SK-N-SH treated with all-trans-retinoic acid at 6 μM for 48 hours (cell line): ENCODE data around the gene SREBF2.
"Not testable (repeated sequence)": the region's sequence is repeated elsewhere in the genome, so short reads cannot be mapped to it uniquely, and the experiment has no call there.

Experiments
- ATAC-seq: fragments of 200-7000 bp; cut with Tn5 transposase; 3 replicates; pipeline ENCODE4 v1.9.1; 2020; ENCODE audit warnings: mild to moderate bottlenecking, moderate library complexity
- ARNTL ChIP-seq: fragments of 450-650 bp; formaldehyde crosslinking; IDR thresholded peaks from 2 replicates; pipeline ENCODE4 v1.5.0; 2020; ENCODE audit warnings: low read depth, mild to moderate bottlenecking, moderate library complexity, borderline replicate concordance
- CSDC2 ChIP-seq: fragments of 250-450 bp; sonication (Bioruptor Pico); IDR thresholded peaks from 2 replicates; pipeline ENCODE4 v1.5.0; 2020; ENCODE audit warnings: mild to moderate bottlenecking, moderate library complexity
- ESRRG ChIP-seq: fragments of 250-450 bp; sonication (Bioruptor Pico); IDR thresholded peaks from 2 replicates; pipeline ENCODE4 v1.6.1; 2021; ENCODE audit warnings: mild to moderate bottlenecking
- GLIS3 ChIP-seq: fragments of 250-450 bp; sonication (Bioruptor Pico); IDR thresholded peaks from 2 replicates; pipeline ENCODE4 v1.5.0; 2020; ENCODE audit warnings: mild to moderate bottlenecking, moderate library complexity
- ISL1 ChIP-seq: fragments of 250-450 bp; sonication (Bioruptor Pico); IDR thresholded peaks from 2 replicates; pipeline ENCODE4 v2.1.2; 2022; ENCODE audit warnings: mild to moderate bottlenecking, moderate library complexity
- OSR1 ChIP-seq: fragments of 250-450 bp; sonication (Bioruptor Pico); IDR thresholded peaks from 2 replicates; pipeline ENCODE4 v1.8.0; 2022; ENCODE audit warnings: moderate library complexity, mild to moderate bottlenecking, inconsistent platforms
- POU6F1 ChIP-seq: fragments of 250-450 bp; sonication (Bioruptor Pico); IDR thresholded peaks from 2 replicates; pipeline ENCODE4 v1.8.0; 2021; ENCODE audit warnings: low read depth, mild to moderate bottlenecking, moderate library complexity, borderline replicate concordance
- PPARA ChIP-seq: fragments of 250-450 bp; sonication (Bioruptor Pico); IDR thresholded peaks from 2 replicates; pipeline ENCODE4 v1.5.0; 2020; ENCODE audit warnings: mild to moderate bottlenecking, borderline replicate concordance
- RARB ChIP-seq: fragments of 250-450 bp; sonication (Bioruptor Pico); IDR thresholded peaks from 2 replicates; pipeline ENCODE4 v1.8.0; 2021; ENCODE audit warnings: mild to moderate bottlenecking, moderate library complexity
- SNAI2 ChIP-seq: fragments of 250-450 bp; sonication (Bioruptor Pico); IDR thresholded peaks from 2 replicates; pipeline ENCODE4 v1.5.0; 2020; ENCODE audit warnings: mild to moderate bottlenecking, moderate library complexity
- TCF4 ChIP-seq: fragments of 250-450 bp; sonication (Bioruptor Pico); IDR thresholded peaks from 2 replicates; pipeline ENCODE4 v1.8.0; 2021; ENCODE audit warnings: mild to moderate bottlenecking, moderate library complexity, borderline replicate concordance
- TOX ChIP-seq: fragments of 250-450 bp; sonication (Bioruptor Pico); IDR thresholded peaks from 2 replicates; pipeline ENCODE4 v1.8.0; 2021; ENCODE audit warnings: mild to moderate bottlenecking, moderate library complexity, borderline replicate concordance
- ZC3H10 ChIP-seq: fragments of 250-450 bp; sonication (Bioruptor Pico); IDR thresholded peaks from 2 replicates; pipeline ENCODE4 v1.5.1; 2021; ENCODE audit warnings: mild to moderate bottlenecking, moderate library complexity
- ZFP3 ChIP-seq: fragments of 250-450 bp; sonication (Bioruptor Pico); IDR thresholded peaks from 2 replicates; pipeline ENCODE4 v1.5.0; 2020; ENCODE audit warnings: mild to moderate bottlenecking, moderate library complexity
- ZFP30 ChIP-seq: fragments of 450-650 bp; formaldehyde crosslinking; IDR thresholded peaks from 2 replicates; pipeline ENCODE4 v1.5.0; 2022; ENCODE audit warnings: mild to moderate bottlenecking, moderate library complexity
- ZNF70 ChIP-seq: fragments of 450-650 bp; formaldehyde crosslinking; IDR thresholded peaks from 2 replicates; pipeline ENCODE4 v1.5.0; 2020; ENCODE audit warnings: mild to moderate bottlenecking, moderate library complexity
- ZNF8 ChIP-seq: fragments of 450-650 bp; formaldehyde crosslinking; IDR thresholded peaks from 2 replicates; pipeline ENCODE4 v1.5.0; 2020; ENCODE audit warnings: mild to moderate bottlenecking, moderate library complexity
- TF ChIP-seq, protein P1 (sequence below): fragments of 250-450 bp; sonication (Bioruptor Pico); IDR thresholded peaks from 2 replicates; pipeline ENCODE4 v1.5.1; 2021; ENCODE audit warnings: mild to moderate bottlenecking, moderate library complexity
- TF ChIP-seq, protein P2 (sequence below): fragments of 250-450 bp; sonication (Bioruptor Pico); IDR thresholded peaks from 2 replicates; pipeline ENCODE4 v1.5.1; 2020; ENCODE audit warnings: low read depth, mild to moderate bottlenecking, moderate library complexity
- TF ChIP-seq, protein P3 (sequence below): fragments of 250-450 bp; sonication (Bioruptor Pico); IDR thresholded peaks from 2 replicates; pipeline ENCODE4 v1.5.0; 2020; ENCODE audit warnings: mild to moderate bottlenecking, moderate library complexity

SREBF2 gene

GRCh38 chr22:41833369-41834004, 582 bp downstream of the SREBF2 start:
- no peak for ATAC-seq
- TF ChIP-seq OSR1 (CRISPR knock-in tag) (no peak), ZNF8 (CRISPR knock-in tag) (no peak), ZFP30 (CRISPR knock-in tag) (no peak), SNAI2 (CRISPR knock-in tag) (no peak), POU6F1 (no peak), ZNF70 (CRISPR knock-in tag) (no peak), ZFP3 (CRISPR knock-in tag) (no peak), CSDC2 (CRISPR knock-in tag) (no peak), ZC3H10 (CRISPR knock-in tag) (no peak)
- TF ChIP-seq, all 23 proteins: peak for 0

GRCh38 chr22:41834005-41834944, 1.4 kb downstream of the SREBF2 start:
- TF ChIP-seq TCF4 (CRISPR knock-in tag) (no peak), ESRRG (CRISPR knock-in tag) (no peak), ZC3H10 (CRISPR knock-in tag) (no peak), ISL1 (CRISPR knock-in tag) (no peak), RARB (CRISPR knock-in tag) (no peak), ZNF70 (CRISPR knock-in tag) (no peak), ZNF8 (CRISPR knock-in tag) (no peak), CSDC2 (CRISPR knock-in tag) (no peak)
- ATAC-seq = no peak

DNA sequence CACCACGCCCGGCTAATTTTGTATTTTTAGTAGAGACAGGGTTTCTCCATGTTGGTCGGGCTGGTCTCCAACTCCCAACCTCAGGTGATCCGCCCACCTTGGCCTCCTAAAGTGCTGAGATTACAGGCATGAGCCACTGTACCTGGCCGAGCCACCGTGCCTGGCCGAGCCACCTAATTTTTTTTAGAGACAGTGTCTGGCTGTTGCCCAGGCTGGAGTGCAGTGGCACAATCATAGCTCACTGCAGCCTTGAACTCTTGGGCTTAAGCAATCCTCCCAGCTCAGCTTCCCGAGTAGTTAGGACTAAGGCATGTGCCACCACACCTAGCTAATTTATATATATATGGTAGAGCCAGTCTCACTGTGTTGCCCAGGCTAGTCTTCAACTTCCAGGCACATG, 2.6 kb downstream of the SREBF2 start:
- not testable (repeated sequence) for ATAC-seq

- ATAC-seq = no peak
- TF ChIP-seq ESRRG (CRISPR knock-in tag) (no peak), ZFP30 (CRISPR knock-in tag) (no peak), PPARA (no peak), GLIS3 (no peak), OSR1 (CRISPR knock-in tag) (no peak), ISL1 (CRISPR knock-in tag) (no peak), ZNF70 (CRISPR knock-in tag) (no peak), ARNTL (CRISPR knock-in tag) (no peak), TOX (CRISPR knock-in tag) (no peak), RARB (CRISPR knock-in tag) (no peak)
- TF ChIP-seq, protein P1, sequence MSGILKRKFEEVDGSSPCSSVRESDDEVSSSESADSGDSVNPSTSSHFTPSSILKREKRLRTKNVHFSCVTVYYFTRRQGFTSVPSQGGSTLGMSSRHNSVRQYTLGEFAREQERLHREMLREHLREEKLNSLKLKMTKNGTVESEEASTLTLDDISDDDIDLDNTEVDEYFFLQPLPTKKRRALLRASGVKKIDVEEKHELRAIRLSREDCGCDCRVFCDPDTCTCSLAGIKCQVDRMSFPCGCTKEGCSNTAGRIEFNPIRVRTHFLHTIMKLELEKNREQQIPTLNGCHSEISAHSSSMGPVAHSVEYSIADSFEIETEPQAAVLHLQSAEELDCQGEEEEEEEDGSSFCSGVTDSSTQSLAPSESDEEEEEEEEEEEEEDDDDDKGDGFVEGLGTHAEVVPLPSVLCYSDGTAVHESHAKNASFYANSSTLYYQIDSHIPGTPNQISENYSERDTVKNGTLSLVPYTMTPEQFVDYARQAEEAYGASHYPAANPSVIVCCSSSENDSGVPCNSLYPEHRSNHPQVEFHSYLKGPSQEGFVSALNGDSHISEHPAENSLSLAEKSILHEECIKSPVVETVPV (CRISPR knock-in tag) = no peak
- TF ChIP-seq, protein P2, sequence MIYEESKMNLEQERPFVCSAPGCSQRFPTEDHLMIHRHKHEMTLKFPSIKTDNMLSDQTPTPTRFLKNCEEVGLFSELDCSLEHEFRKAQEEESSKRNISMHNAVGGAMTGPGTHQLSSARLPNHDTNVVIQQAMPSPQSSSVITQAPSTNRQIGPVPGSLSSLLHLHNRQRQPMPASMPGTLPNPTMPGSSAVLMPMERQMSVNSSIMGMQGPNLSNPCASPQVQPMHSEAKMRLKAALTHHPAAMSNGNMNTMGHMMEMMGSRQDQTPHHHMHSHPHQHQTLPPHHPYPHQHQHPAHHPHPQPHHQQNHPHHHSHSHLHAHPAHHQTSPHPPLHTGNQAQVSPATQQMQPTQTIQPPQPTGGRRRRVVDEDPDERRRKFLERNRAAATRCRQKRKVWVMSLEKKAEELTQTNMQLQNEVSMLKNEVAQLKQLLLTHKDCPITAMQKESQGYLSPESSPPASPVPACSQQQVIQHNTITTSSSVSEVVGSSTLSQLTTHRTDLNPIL = no peak
- TF ChIP-seq, protein P3, sequence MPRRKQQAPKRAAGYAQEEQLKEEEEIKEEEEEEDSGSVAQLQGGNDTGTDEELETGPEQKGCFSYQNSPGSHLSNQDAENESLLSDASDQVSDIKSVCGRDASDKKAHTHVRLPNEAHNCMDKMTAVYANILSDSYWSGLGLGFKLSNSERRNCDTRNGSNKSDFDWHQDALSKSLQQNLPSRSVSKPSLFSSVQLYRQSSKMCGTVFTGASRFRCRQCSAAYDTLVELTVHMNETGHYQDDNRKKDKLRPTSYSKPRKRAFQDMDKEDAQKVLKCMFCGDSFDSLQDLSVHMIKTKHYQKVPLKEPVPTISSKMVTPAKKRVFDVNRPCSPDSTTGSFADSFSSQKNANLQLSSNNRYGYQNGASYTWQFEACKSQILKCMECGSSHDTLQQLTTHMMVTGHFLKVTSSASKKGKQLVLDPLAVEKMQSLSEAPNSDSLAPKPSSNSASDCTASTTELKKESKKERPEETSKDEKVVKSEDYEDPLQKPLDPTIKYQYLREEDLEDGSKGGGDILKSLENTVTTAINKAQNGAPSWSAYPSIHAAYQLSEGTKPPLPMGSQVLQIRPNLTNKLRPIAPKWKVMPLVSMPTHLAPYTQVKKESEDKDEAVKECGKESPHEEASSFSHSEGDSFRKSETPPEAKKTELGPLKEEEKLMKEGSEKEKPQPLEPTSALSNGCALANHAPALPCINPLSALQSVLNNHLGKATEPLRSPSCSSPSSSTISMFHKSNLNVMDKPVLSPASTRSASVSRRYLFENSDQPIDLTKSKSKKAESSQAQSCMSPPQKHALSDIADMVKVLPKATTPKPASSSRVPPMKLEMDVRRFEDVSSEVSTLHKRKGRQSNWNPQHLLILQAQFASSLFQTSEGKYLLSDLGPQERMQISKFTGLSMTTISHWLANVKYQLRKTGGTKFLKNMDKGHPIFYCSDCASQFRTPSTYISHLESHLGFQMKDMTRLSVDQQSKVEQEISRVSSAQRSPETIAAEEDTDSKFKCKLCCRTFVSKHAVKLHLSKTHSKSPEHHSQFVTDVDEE = no peak
Observed at GRCh38 chr22:41836551-41836950, 3.6 kb downstream of the SREBF2 start.
